HepG2 (cell line): ENCODE measurements around the gene NAA15. TPM values are rescaled to one million over a fixed set of nuclear protein-coding genes. Genes with fewer than 3 reads are reported as not detected.
A peak's percentile ranks its signal among the peaks of the same experiment; 100 is the strongest.

Source experiments
- ATAD3A ChIP-seq: sonication (generic); formaldehyde crosslinking; IDR thresholded peaks from 2 replicates; pipeline ENCODE4 v1.4.0; 2020; ENCODE audit warnings: missing genetic modification reagents
- RCOR2 ChIP-seq: IDR thresholded peaks from 2 replicates; pipeline ENCODE4 v1.6.1; 2016; ENCODE audit warnings: missing biosample characterization, missing genetic modification reagents
- RFX1 ChIP-seq: fragments of 450-650 bp; IDR thresholded peaks from 2 replicates; pipeline ENCODE4 v1.6.1; 2017
- TERF1 ChIP-seq: sonication (generic); formaldehyde crosslinking; IDR thresholded peaks from 2 replicates; pipeline ENCODE4 v1.8.0; 2022; ENCODE audit warnings: mild to moderate bottlenecking, missing genetic modification reagents, moderate library complexity
- TRIM24 ChIP-seq: sonication (generic); formaldehyde crosslinking; IDR thresholded peaks from 2 replicates; pipeline ENCODE4 v1.8.0; 2022; ENCODE audit warnings: mild to moderate bottlenecking, missing genetic modification reagents
- ZBTB2 ChIP-seq: sonication (generic); formaldehyde crosslinking; IDR thresholded peaks from 2 replicates; pipeline ENCODE4 v1.8.0; 2022; ENCODE audit warnings: low read depth, missing genetic modification reagents
- ZFAT ChIP-seq: sonication (generic); formaldehyde crosslinking; conservative IDR thresholded peaks from 2 replicates; pipeline ENCODE4 v1.8.1; 2023; ENCODE audit warnings: missing genetic modification reagents, inconsistent platforms
- ZFP82 ChIP-seq: sonication (generic); formaldehyde crosslinking; IDR thresholded peaks from 2 replicates; pipeline ENCODE4 v1.5.1; 2020; ENCODE audit warnings: mild to moderate bottlenecking, missing genetic modification reagents, borderline replicate concordance
- ZNF687 ChIP-seq: sonication (generic); formaldehyde crosslinking; IDR thresholded peaks from 2 replicates; pipeline ENCODE4 v1.5.1; 2020; ENCODE audit warnings: mild to moderate bottlenecking, missing genetic modification reagents, moderate library complexity
- ZNF770 ChIP-seq: sonication (generic); formaldehyde crosslinking; IDR thresholded peaks from 2 replicates; pipeline ENCODE4 v1.5.0; 2020; ENCODE audit warnings: mild to moderate bottlenecking, missing genetic modification reagents
- polyA plus RNA-seq, 8 experiments: library from polyadenylated mRNA; depleted of rRNA in 3 of 8; stranded (reverse) in 7 of 8; unstranded in 1 of 8; fragments of >200 nt; fragmentation: Illumina TruSeq in 4 of 8; extraction: Trizol in 4 of 8; gene quantifications; 2 replicates each; pipeline versions ENCODE4 v1.2.1 to v1.2.3, GENCODE V29; 2011 to 2016; ENCODE audit warnings: low read depth in 4 of 8, missing spikeins in 1 of 8, mixed read lengths in 1 of 8; ENCODE audit not compliant: insufficient read depth in 1 of 8
- total RNA-seq, 5 experiments: library from RNA; depleted of rRNA; stranded (reverse); fragments of >200 nt; fragmentation: Illumina TruSeq; extraction: Trizol; gene quantifications; 2 replicates each; pipeline ENCODE4 v1.2.3, GENCODE V29; 2016; ENCODE audit warnings: low read depth in 1 of 5
- TF ChIP-seq, protein P1 (sequence below): sonication (generic); formaldehyde crosslinking; IDR thresholded peaks from 2 replicates; pipeline ENCODE4 v1.4.0; 2020; ENCODE audit warnings: mild to moderate bottlenecking, missing genetic modification reagents, borderline replicate concordance
- TF ChIP-seq, protein P2 (sequence below): sonication (generic); formaldehyde crosslinking; IDR thresholded peaks from 2 replicates; pipeline ENCODE4 v1.5.1; 2020; ENCODE audit warnings: missing genetic modification reagents, mild to moderate bottlenecking, borderline replicate concordance
- TF ChIP-seq, protein P3 (sequence below): sonication (generic); formaldehyde crosslinking; IDR thresholded peaks from 2 replicates; pipeline ENCODE4 v1.5.0; 2020; ENCODE audit warnings: mild to moderate bottlenecking, missing genetic modification reagents, moderate library complexity

NAA15 gene
- total and polyA plus RNA-seq, 2 of the 13 experiments (the other 11 are each of a cell fraction or from before 2014, with no cell fraction given) = 6.2 to 50.2 TPM

DNA sequence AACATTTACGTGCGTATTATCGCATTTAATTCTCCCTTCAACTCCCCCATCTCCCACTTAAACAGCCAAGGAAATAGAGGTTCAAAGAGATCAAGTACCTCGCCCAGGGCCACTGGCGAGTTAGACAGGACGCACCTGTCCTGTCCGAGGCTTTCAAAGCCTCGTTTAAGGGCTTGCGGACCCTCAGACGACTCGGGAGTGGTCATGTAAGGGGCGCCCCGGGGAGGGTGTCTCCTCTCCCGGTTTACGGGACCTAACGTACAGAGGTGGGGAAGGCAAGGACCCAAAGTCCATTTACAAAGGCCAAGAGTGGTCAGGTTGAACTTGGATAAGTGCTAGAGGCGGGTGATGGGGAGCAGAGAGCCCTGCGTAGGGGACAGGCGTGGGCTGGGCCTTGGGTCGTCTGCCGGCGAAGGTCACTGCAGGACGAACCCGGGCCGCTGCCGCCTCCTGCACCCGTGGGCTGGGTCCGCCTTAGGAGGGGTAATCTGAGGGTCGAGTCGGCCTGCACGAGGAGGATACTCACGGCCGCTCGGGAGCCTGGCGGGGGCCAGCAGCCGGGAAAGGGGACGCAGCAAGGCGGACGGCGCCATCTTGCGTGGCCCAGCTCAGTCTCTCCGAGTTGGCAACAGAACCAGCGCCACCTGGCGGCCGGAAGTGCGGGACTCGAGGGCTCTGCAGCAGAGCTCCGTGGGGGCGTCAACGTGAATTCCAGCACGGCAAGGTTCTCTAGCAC lies 5.9 kb upstream of the NAA15 start (continued):
- TF ChIP-seq ZNF770 (CRISPR knock-in tag) (peak; percentile 72; the same call in 1 of the 2 replicates), ZFP82 (CRISPR knock-in tag) (no peak), ATAD3A (CRISPR knock-in tag) (no peak), RFX1 (no peak), ZNF687 (CRISPR knock-in tag) (peak; percentile 96), RCOR2 (CRISPR knock-in tag) (no peak), TERF1 (CRISPR knock-in tag) (no peak), TRIM24 (CRISPR knock-in tag) (no peak), ZFAT (CRISPR knock-in tag) (no peak), ZBTB2 (CRISPR knock-in tag) (no peak)
- TF ChIP-seq, protein P1, sequence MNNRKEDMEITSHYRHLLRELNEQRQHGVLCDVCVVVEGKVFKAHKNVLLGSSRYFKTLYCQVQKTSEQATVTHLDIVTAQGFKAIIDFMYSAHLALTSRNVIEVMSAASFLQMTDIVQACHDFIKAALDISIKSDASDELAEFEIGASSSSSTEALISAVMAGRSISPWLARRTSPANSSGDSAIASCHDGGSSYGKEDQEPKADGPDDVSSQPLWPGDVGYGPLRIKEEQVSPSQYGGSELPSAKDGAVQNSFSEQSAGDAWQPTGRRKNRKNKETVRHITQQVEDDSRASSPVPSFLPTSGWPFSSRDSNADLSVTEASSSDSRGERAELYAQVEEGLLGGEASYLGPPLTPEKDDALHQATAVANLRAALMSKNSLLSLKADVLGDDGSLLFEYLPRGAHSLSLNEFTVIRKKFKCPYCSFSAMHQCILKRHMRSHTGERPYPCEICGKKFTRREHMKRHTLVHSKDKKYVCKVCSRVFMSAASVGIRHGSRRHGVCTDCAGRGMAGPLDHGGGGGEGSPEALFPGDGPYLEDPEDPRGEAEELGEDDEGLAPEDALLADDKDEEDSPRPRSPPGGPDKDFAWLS (CRISPR knock-in tag) = no peak
- TF ChIP-seq, protein P2, sequence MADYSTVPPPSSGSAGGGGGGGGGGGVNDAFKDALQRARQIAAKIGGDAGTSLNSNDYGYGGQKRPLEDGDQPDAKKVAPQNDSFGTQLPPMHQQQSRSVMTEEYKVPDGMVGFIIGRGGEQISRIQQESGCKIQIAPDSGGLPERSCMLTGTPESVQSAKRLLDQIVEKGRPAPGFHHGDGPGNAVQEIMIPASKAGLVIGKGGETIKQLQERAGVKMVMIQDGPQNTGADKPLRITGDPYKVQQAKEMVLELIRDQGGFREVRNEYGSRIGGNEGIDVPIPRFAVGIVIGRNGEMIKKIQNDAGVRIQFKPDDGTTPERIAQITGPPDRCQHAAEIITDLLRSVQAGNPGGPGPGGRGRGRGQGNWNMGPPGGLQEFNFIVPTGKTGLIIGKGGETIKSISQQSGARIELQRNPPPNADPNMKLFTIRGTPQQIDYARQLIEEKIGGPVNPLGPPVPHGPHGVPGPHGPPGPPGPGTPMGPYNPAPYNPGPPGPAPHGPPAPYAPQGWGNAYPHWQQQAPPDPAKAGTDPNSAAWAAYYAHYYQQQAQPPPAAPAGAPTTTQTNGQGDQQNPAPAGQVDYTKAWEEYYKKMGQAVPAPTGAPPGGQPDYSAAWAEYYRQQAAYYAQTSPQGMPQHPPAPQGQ (CRISPR knock-in tag) = 0 out of 2 replicates have a peak, but pooled peaks have one; percentile 58
- TF ChIP-seq, protein P3, sequence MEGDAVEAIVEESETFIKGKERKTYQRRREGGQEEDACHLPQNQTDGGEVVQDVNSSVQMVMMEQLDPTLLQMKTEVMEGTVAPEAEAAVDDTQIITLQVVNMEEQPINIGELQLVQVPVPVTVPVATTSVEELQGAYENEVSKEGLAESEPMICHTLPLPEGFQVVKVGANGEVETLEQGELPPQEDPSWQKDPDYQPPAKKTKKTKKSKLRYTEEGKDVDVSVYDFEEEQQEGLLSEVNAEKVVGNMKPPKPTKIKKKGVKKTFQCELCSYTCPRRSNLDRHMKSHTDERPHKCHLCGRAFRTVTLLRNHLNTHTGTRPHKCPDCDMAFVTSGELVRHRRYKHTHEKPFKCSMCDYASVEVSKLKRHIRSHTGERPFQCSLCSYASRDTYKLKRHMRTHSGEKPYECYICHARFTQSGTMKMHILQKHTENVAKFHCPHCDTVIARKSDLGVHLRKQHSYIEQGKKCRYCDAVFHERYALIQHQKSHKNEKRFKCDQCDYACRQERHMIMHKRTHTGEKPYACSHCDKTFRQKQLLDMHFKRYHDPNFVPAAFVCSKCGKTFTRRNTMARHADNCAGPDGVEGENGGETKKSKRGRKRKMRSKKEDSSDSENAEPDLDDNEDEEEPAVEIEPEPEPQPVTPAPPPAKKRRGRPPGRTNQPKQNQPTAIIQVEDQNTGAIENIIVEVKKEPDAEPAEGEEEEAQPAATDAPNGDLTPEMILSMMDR (CRISPR knock-in tag) = peak; percentile 98
